Panc1 (cell line): ENCODE measurements around the gene MARK3. TPM values are rescaled to one million over a fixed set of nuclear protein-coding genes. Genes with fewer than 3 reads are reported as not detected.

Experiments used
- ATAC-seq: fragments of 200-7000 bp; cut with Tn5 transposase; 2 replicates; pipeline ENCODE4 v1.9.1; 2020; ENCODE audit warnings: mild to moderate bottlenecking, moderate library complexity
- BruUV-seq: library from RNA; stranded (reverse); fragments of 400-500 nt; replicated peaks from 2 replicates; lab custom pipeline; 2021; lab: Mats Ljungman, UMichigan
- CTCF ChIA-PET: fragments of 300-600 bp; sonication (Branson Sonifier 250); formaldehyde crosslinking; loops from one replicate; lab custom pipeline; 2022; ENCODE audit warnings: antibody characterized with exemption; lab: Charles Lee
- POLR2A ChIA-PET: fragments of 300-600 bp; sonication (Branson Sonifier 250); formaldehyde crosslinking; loops from one replicate; lab custom pipeline; 2022; ENCODE audit warnings: antibody characterized with exemption; lab: Charles Lee
- DNase-seq: peaks from one replicate; pipeline ENCODE4 v3.0.0-alpha.2; 2010; ENCODE audit warnings: low read depth, low spot score
- H3K27ac ChIP-seq: 2 replicates; pipeline ENCODE4 v1.5.1; 2011; ENCODE audit warnings: mild to moderate bottlenecking, low read length, inconsistent platforms
- H3K27me3 ChIP-seq: fragments of 200-500 bp; sonication (Bioruptor generic); 2 replicates; pipeline ENCODE4 v1.6.0; 2014; ENCODE audit warnings: low read length, inconsistent platforms; ENCODE audit not compliant: control insufficient read depth, insufficient read depth
- H3K36me3 ChIP-seq: fragments of 200-500 bp; sonication (Bioruptor generic); 2 replicates; pipeline ENCODE4 v1.5.1; 2014; ENCODE audit warnings: inconsistent platforms, mild to moderate bottlenecking, low read length, moderate library complexity; ENCODE audit not compliant: control insufficient read depth, insufficient read depth
- H3K4me1 ChIP-seq: 2 replicates; pipeline ENCODE4 v1.5.1; 2011; ENCODE audit warnings: inconsistent platforms, mild to moderate bottlenecking, low read length, moderate library complexity; ENCODE audit not compliant: control insufficient read depth, insufficient read depth
- H3K4me3 ChIP-seq, 2 experiments: 2 replicates each; pipeline ENCODE4 v1.5.1; 2011 to 2012; ENCODE audit warnings: low read depth in 2 of 2, low read length in 2 of 2, mild to moderate bottlenecking in 2 of 2, inconsistent platforms in 1 of 2, moderate library complexity in 1 of 2
- H3K9me3 ChIP-seq: fragments of 200-500 bp; sonication (Bioruptor generic); 2 replicates; pipeline ENCODE4 v1.5.1; 2014; ENCODE audit warnings: low read depth, mild to moderate bottlenecking, inconsistent platforms, low read length, moderate library complexity; ENCODE audit not compliant: control insufficient read depth, insufficient read depth
- CTCF ChIP-seq: fragments of 450-650 bp; IDR thresholded peaks from 2 replicates; pipeline ENCODE4 v1.5.1; 2017; ENCODE audit warnings: mild to moderate bottlenecking
- POLR2AphosphoS5 ChIP-seq: IDR thresholded peaks from 2 replicates; pipeline ENCODE4 v1.6.1; 2012; ENCODE audit warnings: mild to moderate bottlenecking, low read depth, low read length, moderate library complexity
- REST ChIP-seq, 2 experiments: IDR thresholded peaks; 2 replicates each; pipeline ENCODE4 v1.6.1; 2011 to 2012; ENCODE audit warnings: low read depth in 2 of 2, control low read depth in 1 of 2, low read length in 1 of 2, mild to moderate bottlenecking in 1 of 2, moderate library complexity in 1 of 2; ENCODE audit not compliant: insufficient read depth in 1 of 2
- SIN3A ChIP-seq: IDR thresholded peaks from 2 replicates; pipeline ENCODE4 v1.6.1; 2012; ENCODE audit warnings: low read depth, mild to moderate bottlenecking, low read length, moderate library complexity, borderline replicate concordance; ENCODE audit not compliant: insufficient read depth
- TCF7L2 ChIP-seq: IDR thresholded peaks from 2 replicates; pipeline ENCODE4 v1.6.1; 2011; ENCODE audit warnings: mild to moderate bottlenecking, low read depth, low read length, inconsistent platforms
- in situ Hi-C: cut with HindIII; loops from 2 replicates; pipeline ENCODE4 v1.10.0; 2016; ENCODE audit warnings: low sequenced_read_pairs, low pct_unique_long_range_greater_than_20kb
- intact Hi-C: fragments of 100-400 bp; cut with micrococcal nuclease; formaldehyde crosslinking; loops from one replicate; pipeline ENCODE4 v1.10.0; 2022; ENCODE audit not compliant: unreplicated experiment
- total RNA-seq: library from RNA; stranded (reverse); gene quantifications from one replicate; pipeline ENCODE4 v1.2.1, GENCODE V29; 2021; ENCODE audit not compliant: unreplicated experiment

MARK3 gene
- total RNA-seq, 1 experiment from 2014 or later: 56.1 TPM

- Histone ChIP-seq H3K9me3 (no peaks in the 10 kb centered on the region), H3K36me3 (peaks cover 8% of the 10 kb centered on the region), H3K4me3 (no peak overlapping the region), H3K27me3 (no peaks in the 10 kb centered on the region), H3K4me1 (no peaks in the 10 kb centered on the region), H3K27ac (no peak overlapping the region)
- TF ChIP-seq POLR2AphosphoS5: no peak
- no peak for TF ChIP-seq REST (IDR thresholded peaks at IDR 0.05; ENCODE audit: insufficient read depth in 1 of 2, low read depth in 2 of 2, low read length in 1 of 2)
- TF ChIP-seq TCF7L2: no peak
- TSS peak; percentile 53 for BruUV-seq
- intact Hi-C loops (no loop called here), in situ Hi-C loops (no loop called here)
- no peak for ATAC-seq
- ChIA-PET POLR2A (no interaction called here), CTCF (no interaction called here)
- no peak for DNase-seq
Observed at GRCh38 chr14:103502877-103503276, 117.7 kb downstream of the MARK3 start.

GRCh38 chr14:103503296-103503695, 118.1 kb downstream of the MARK3 start:
- no TSS peak for BruUV-seq
- no peaks in the 10 kb centered on the region for H3K27me3 ChIP-seq
- H3K9me3 ChIP-seq: no peaks in the 10 kb centered on the region
- ChIA-PET CTCF (no interaction called here), POLR2A (no interaction called here)
- intact Hi-C loops: no loop called here
- peaks cover 8% of the 10 kb centered on the region for H3K36me3 ChIP-seq
- in situ Hi-C loops: no loop called here
- no peak for TF ChIP-seq SIN3A
- TF ChIP-seq POLR2AphosphoS5: no peak
- TF ChIP-seq REST (IDR thresholded peaks at IDR 0.05; ENCODE audit: insufficient read depth in 1 of 2, low read depth in 2 of 2, low read length in 1 of 2): no peak
- TF ChIP-seq CTCF: no peak
- no peak for TF ChIP-seq TCF7L2
- DNase-seq (no peak), ATAC-seq (no peak)
- H3K4me1 ChIP-seq: no peaks in the 10 kb centered on the region
- no peak overlapping the region for H3K4me3 ChIP-seq
- H3K27ac ChIP-seq: no peak overlapping the region
